ENCODE results near the gene HERPUD2.

HERPUD2 gene

DNA sequence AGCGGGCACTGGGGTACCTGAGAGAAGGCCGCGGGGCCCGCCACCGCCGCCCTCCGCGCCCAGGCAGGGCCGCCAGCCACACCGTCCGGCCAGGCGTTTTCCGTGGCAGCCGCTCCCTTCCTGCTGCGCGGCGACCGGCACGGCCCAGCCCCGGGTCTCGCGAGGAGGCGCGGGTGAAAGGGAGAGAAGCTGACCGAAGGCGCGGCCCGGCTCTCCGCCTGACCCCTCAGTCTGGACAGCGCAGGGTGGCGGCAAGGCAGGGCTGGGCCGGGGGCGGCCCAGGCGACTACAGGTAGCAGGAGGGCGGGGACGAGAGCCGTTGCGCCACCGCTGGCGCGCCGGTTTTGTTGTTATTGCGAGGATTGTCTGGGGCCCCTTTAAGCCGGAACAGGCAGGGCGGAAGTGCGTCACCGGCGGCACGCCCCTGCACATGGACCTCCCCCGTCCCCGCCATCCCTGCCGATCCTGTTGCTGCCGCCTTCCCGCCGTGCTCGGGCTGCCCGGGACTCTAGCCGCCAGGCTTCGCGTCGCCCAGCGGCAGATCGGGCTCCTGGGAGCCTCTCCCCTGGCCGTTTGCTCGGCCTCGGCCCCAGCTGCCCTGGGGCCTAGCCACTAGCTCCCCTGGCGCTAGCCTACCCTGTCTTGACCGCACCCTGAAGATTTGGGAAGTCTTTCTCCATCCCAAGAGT lies at the start of gene HERPUD2:
Gene HERPUD2, minus strand, starts transcription at position 352 of the 689 bp plus-strand sequence. CDS start 805 bp downstream, outside the sequence.
- H3K4me1 Mint-ChIP-seq (ENCODE audit: low read depth) = peaks cover 52% of the 10 kb centered on the region

DNA sequence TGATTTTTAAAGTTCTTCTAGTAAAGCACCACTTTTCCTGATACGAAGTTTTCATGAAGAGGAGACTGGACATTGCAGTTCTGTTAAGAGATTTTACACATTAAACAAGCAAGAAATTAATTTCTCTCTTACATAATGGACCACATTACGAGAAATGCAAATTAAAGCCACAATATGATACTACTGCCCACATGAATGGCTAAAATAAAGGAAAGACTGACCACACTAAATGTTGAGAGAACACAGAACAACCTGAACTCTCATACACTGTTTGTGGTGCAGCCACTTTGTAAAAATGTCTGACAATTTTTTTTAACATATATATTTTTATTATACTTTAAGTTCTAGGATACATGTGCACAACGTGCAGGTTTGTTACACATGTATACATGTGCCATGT lies 44.0 kb upstream of the HERPUD2 start:
- no peaks in the 10 kb centered on the region for H3K36me3 Mint-ChIP-seq (ENCODE audit: low read depth)
- no peaks in the 10 kb centered on the region for H3K9me3 Mint-ChIP-seq
- peaks cover 25% of the 10 kb centered on the region for H3K27me3 Mint-ChIP-seq (ENCODE audit: low read depth)
- no peak overlapping the region for H3K4me3 Mint-ChIP-seq
- H3K4me1 Mint-ChIP-seq (ENCODE audit: low read depth) = no peaks in the 10 kb centered on the region
- H3K27ac Mint-ChIP-seq = no peak overlapping the region

More for the DNA sequence above, at the start of gene HERPUD2:
- Mint-ChIP-seq H3K27me3 (ENCODE audit: low read depth) (no peaks in the 10 kb centered on the region), H3K4me3 (peak within 1 kb of the TSS; percentile 98), H3K9me3 (no peaks in the 10 kb centered on the region), H3K36me3 (ENCODE audit: low read depth) (peaks cover 11% of the 10 kb centered on the region), H3K27ac (peak within 1 kb of the TSS; percentile 96)

DNA sequence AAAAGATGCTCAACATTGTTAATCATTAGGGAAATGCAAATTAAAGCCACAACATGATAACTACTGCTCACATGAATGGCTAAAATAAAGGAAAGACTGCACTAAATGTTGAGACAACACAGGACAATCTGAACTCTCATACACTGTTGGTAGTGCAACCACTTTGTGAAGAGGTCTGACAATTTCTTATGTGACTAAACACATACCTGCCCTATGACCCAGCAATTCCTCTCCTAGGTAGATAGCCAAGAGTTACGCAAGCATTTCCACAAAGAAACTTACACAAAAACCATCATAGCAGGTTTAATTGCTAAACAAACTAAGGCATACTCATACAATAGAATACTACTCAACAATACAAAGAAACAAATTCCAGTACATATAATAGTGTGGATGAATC lies 41.8 kb upstream of the HERPUD2 start:
- peaks cover 19% of the 10 kb centered on the region for H3K27me3 Mint-ChIP-seq (ENCODE audit: low read depth)
- H3K27ac Mint-ChIP-seq = no peak overlapping the region
- no peak overlapping the region for H3K4me3 Mint-ChIP-seq
- no peaks in the 10 kb centered on the region for H3K9me3 Mint-ChIP-seq
- no peaks in the 10 kb centered on the region for H3K4me1 Mint-ChIP-seq (ENCODE audit: low read depth)
- H3K36me3 Mint-ChIP-seq (ENCODE audit: low read depth) = no peaks in the 10 kb centered on the region

DNA sequence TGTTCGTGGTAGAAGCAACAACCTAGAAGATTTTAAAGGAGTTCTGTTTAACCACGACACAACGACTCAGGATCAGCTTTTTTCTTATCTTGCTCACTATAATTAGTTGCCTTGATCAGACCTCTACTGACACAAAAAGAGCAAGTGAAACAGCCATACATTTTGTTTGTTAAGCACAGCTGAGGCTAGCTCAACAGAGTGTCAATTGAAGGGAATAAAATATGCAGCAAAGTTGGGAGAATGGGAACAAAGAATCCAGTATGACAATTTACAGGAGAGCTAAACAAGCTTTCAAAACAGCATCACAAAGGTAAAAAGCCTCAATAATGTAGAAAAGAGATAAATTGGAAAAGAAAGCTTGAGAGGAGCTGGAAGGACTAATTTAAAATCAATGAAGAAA lies 40.5 kb upstream of the HERPUD2 start:
- H3K27ac Mint-ChIP-seq = no peak overlapping the region
- no peak overlapping the region for H3K4me3 Mint-ChIP-seq
- H3K27me3 Mint-ChIP-seq (ENCODE audit: low read depth) = peaks cover 14% of the 10 kb centered on the region
- H3K9me3 Mint-ChIP-seq = no peaks in the 10 kb centered on the region
- no peaks in the 10 kb centered on the region for H3K36me3 Mint-ChIP-seq (ENCODE audit: low read depth)
- peaks cover 2% of the 10 kb centered on the region for H3K4me1 Mint-ChIP-seq (ENCODE audit: low read depth)

DNA sequence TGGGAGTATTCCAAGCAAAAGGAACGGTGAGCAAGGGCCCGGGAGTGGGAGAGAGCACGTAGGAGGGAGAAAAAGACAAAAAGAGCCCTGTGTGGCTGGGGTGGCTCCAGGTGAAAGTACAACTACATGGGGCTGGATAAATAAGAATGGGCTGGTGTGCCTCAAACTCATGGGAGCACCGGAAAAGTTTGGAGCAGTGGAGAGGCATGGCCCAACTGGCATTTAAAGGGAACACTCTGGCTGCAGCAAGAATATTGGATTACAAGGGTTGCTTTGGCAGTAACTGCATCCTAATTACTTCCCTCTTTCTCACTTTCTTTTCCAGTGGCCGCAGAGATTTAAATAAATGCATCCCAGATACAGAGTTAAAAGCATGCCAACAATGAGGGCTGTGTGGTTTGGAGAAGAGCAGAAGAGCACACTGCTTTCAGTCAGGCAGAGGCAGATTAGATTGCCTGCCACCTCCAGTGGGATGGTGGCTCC lies 39.1 kb upstream of the HERPUD2 start:
- peaks cover 14% of the 10 kb centered on the region for H3K27me3 Mint-ChIP-seq (ENCODE audit: low read depth)
- H3K4me3 Mint-ChIP-seq = no peak overlapping the region
- no peaks in the 10 kb centered on the region for H3K36me3 Mint-ChIP-seq (ENCODE audit: low read depth)
- H3K4me1 Mint-ChIP-seq (ENCODE audit: low read depth) = peaks cover 14% of the 10 kb centered on the region
- H3K9me3 Mint-ChIP-seq = no peaks in the 10 kb centered on the region
- H3K27ac Mint-ChIP-seq = peak overlapping the region; percentile 39

DNA sequence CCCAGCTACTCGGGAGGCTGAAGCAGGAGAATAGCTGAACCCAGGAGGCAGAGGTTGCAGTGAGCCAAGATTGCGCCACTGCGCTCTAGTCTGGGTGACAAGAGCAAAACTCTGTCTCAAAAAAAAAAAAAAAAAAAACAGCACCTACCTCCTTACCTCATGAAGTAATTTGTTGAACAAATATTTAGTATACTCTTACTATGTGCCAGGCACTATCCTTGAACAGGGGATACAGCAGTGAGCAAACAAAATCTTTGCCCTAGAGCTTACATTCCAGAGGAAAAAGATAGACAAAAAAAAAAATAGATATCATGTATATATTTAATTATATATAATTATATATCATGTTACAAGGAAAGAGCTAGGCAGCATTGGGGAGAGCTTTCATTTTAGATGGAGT lies 36.4 kb upstream of the HERPUD2 start:
- Mint-ChIP-seq H3K27ac (no peak overlapping the region), H3K9me3 (no peaks in the 10 kb centered on the region), H3K27me3 (ENCODE audit: low read depth) (peaks cover 10% of the 10 kb centered on the region), H3K4me3 (no peak overlapping the region), H3K4me1 (ENCODE audit: low read depth) (peaks cover 30% of the 10 kb centered on the region), H3K36me3 (ENCODE audit: low read depth) (peaks cover 1% of the 10 kb centered on the region)

- H3K27me3 Mint-ChIP-seq (ENCODE audit: low read depth) = peaks cover 7% of the 10 kb centered on the region
- peak overlapping the region; percentile 4 for H3K4me3 Mint-ChIP-seq
- H3K4me1 Mint-ChIP-seq (ENCODE audit: low read depth) = peaks cover 41% of the 10 kb centered on the region
- H3K36me3 Mint-ChIP-seq (ENCODE audit: low read depth) = peaks cover 1% of the 10 kb centered on the region
- H3K9me3 Mint-ChIP-seq = no peaks in the 10 kb centered on the region
- H3K27ac Mint-ChIP-seq = peak overlapping the region; percentile 15
Measured at GRCh38 chr7:35729061-35729783, 34.3 kb upstream of the HERPUD2 start.

- Mint-ChIP-seq H3K4me3 (peak overlapping the region; percentile 19), H3K27ac (peak overlapping the region; percentile 15), H3K27me3 (ENCODE audit: low read depth) (peaks cover under 1% of the 10 kb centered on the region), H3K36me3 (ENCODE audit: low read depth) (peaks cover 1% of the 10 kb centered on the region), H3K9me3 (no peaks in the 10 kb centered on the region), H3K4me1 (ENCODE audit: low read depth) (peaks cover 43% of the 10 kb centered on the region)
Measured at GRCh38 chr7:35728412-35729060, 33.6 kb upstream of the HERPUD2 start.

- Mint-ChIP-seq H3K27ac (peak overlapping the region; percentile 21), H3K4me3 (no peak overlapping the region)
Measured at GRCh38 chr7:35727571-35727970, 32.6 kb upstream of the HERPUD2 start.

DNA sequence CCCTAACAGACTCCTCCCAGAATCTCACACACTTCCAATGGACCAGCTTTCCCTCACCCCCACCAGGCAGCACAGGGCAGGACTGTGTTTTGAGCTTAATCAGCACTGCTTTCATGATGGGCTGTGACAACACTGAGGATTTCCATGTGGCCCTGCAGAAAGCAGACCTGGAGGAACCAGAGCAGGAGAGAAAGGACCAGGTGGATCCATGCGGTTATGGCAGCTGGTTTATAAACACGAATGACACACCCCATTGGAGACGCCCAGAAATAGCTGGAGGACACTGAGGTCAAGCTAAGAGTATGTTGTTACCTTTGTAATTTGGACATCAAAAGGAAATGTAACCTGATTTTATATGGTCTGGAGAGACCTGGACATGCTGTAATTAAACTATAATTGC lies 31.7 kb upstream of the HERPUD2 start:
- no peak overlapping the region for H3K4me3 Mint-ChIP-seq
- peak overlapping the region; percentile 12 for H3K27ac Mint-ChIP-seq
- no peaks in the 10 kb centered on the region for H3K27me3 Mint-ChIP-seq (ENCODE audit: low read depth)
- H3K4me1 Mint-ChIP-seq (ENCODE audit: low read depth) = peaks cover 56% of the 10 kb centered on the region
- H3K36me3 Mint-ChIP-seq (ENCODE audit: low read depth) = peaks cover 1% of the 10 kb centered on the region
- H3K9me3 Mint-ChIP-seq = no peaks in the 10 kb centered on the region

More at GRCh38 chr7:35727571-35727970, 32.6 kb upstream of the HERPUD2 start:
- Mint-ChIP-seq H3K4me1 (ENCODE audit: low read depth) (peaks cover 51% of the 10 kb centered on the region), H3K27me3 (ENCODE audit: low read depth) (no peaks in the 10 kb centered on the region), H3K9me3 (no peaks in the 10 kb centered on the region), H3K36me3 (ENCODE audit: low read depth) (peaks cover 1% of the 10 kb centered on the region)

- Mint-ChIP-seq H3K27me3 (ENCODE audit: low read depth) (no peaks in the 10 kb centered on the region), H3K4me3 (peak overlapping the region; percentile 43), H3K4me1 (ENCODE audit: low read depth) (peaks cover 53% of the 10 kb centered on the region), H3K36me3 (ENCODE audit: low read depth) (peaks cover 1% of the 10 kb centered on the region), H3K27ac (peak overlapping the region; percentile 60), H3K9me3 (no peaks in the 10 kb centered on the region)
Measured at GRCh38 chr7:35725280-35725680, 30.3 kb upstream of the HERPUD2 start.

GRCh38 chr7:35723011-35723410 lies 28.1 kb upstream of the HERPUD2 start:
- no peaks in the 10 kb centered on the region for H3K9me3 Mint-ChIP-seq
- H3K27ac Mint-ChIP-seq = peak overlapping the region; percentile 17
- no peak overlapping the region for H3K4me3 Mint-ChIP-seq
- peaks cover 1% of the 10 kb centered on the region for H3K36me3 Mint-ChIP-seq (ENCODE audit: low read depth)
- peaks cover 12% of the 10 kb centered on the region for H3K27me3 Mint-ChIP-seq (ENCODE audit: low read depth)
- peaks cover 32% of the 10 kb centered on the region for H3K4me1 Mint-ChIP-seq (ENCODE audit: low read depth)

DNA sequence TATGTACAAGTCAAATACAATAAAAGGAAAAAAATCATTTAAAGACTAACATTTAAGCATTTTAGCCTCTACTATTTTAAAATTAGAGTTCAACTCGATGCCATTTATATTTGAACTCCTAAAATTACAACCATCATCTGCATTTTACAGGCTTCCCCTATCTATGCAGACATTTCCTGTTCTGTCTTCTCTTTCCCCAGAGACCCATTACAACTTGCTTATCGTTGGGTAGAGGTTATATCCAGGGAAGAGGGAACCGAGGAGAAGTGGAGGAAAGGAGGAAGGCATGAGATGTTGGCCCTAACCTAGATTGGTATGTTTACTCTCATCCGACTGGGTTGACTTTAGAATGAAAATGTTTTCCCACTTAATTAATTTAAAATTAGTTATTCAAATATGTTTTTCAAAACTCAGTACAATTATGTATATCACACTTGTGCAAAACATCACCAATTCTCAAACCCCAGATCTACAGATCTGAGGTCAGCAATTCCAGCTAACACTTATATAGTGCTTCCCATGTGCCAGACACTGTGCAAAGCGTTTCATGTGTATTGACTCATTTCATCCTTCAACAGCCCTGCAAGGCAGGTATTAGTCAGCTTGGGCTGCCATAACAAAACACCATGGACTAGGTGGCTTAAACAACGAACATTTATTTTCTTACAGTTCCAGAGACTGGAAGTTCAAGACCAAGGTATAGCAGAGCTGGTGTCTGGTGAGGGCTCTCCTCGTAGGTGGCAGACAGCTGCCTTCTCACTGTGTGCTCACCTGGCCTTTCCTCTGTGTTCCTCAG lies 27.3 kb upstream of the HERPUD2 start:
- Mint-ChIP-seq H3K27me3 (ENCODE audit: low read depth) (peaks cover 12% of the 10 kb centered on the region), H3K4me1 (ENCODE audit: low read depth) (peaks cover 29% of the 10 kb centered on the region), H3K27ac (peak overlapping the region; percentile 9), H3K9me3 (no peaks in the 10 kb centered on the region), H3K4me3 (no peak overlapping the region), H3K36me3 (ENCODE audit: low read depth) (no peaks in the 10 kb centered on the region)

- Mint-ChIP-seq H3K4me3 (no peak overlapping the region), H3K27me3 (ENCODE audit: low read depth) (peaks cover 13% of the 10 kb centered on the region), H3K36me3 (ENCODE audit: low read depth) (no peaks in the 10 kb centered on the region), H3K4me1 (ENCODE audit: low read depth) (peaks cover 25% of the 10 kb centered on the region), H3K9me3 (no peaks in the 10 kb centered on the region), H3K27ac (no peak overlapping the region)
Measured at GRCh38 chr7:35721288-35721687, 26.4 kb upstream of the HERPUD2 start.
